ENCODE data around the gene KIAA0753. TPM values are rescaled to one million over a fixed set of nuclear protein-coding genes. Genes with fewer than 3 reads are reported as not detected.

The KIAA0753 gene
- total and polyA plus RNA-seq, 2 of the 13 experiments (the other 11 are each of a cell fraction or from before 2014, with no cell fraction given) = 5.2 to 9.1 TPM

- TF ChIP-seq ARNT2 (CRISPR knock-in tag; IDR thresholded peaks at IDR 0.05; ENCODE audit: low read depth) = peak; percentile 100
- peak; percentile 72; the same call in 1 of the 2 replicates for TF ChIP-seq JDP2 (CRISPR knock-in tag; IDR thresholded peaks at IDR 0.05; ENCODE audit: borderline replicate concordance)
- no peak for TF ChIP-seq PAX8 (CRISPR knock-in tag; IDR thresholded peaks at IDR 0.05; ENCODE audit: borderline replicate concordance)
- TF ChIP-seq PRDM10 (CRISPR knock-in tag; IDR thresholded peaks at IDR 0.05; ENCODE audit: low read depth) = no peak; the same call in 1 of the 2 replicates
- TF ChIP-seq, protein P1, sequence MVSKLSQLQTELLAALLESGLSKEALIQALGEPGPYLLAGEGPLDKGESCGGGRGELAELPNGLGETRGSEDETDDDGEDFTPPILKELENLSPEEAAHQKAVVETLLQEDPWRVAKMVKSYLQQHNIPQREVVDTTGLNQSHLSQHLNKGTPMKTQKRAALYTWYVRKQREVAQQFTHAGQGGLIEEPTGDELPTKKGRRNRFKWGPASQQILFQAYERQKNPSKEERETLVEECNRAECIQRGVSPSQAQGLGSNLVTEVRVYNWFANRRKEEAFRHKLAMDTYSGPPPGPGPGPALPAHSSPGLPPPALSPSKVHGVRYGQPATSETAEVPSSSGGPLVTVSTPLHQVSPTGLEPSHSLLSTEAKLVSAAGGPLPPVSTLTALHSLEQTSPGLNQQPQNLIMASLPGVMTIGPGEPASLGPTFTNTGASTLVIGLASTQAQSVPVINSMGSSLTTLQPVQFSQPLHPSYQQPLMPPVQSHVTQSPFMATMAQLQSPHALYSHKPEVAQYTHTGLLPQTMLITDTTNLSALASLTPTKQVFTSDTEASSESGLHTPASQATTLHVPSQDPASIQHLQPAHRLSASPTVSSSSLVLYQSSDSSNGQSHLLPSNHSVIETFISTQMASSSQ (IDR thresholded peaks at IDR 0.05; ENCODE audit: low read depth) = no peak
- TF ChIP-seq, protein P1 (CRISPR knock-in tag; IDR thresholded peaks at IDR 0.05; ENCODE audit: borderline replicate concordance) = peak; percentile 81
- TF ChIP-seq, protein P2, sequence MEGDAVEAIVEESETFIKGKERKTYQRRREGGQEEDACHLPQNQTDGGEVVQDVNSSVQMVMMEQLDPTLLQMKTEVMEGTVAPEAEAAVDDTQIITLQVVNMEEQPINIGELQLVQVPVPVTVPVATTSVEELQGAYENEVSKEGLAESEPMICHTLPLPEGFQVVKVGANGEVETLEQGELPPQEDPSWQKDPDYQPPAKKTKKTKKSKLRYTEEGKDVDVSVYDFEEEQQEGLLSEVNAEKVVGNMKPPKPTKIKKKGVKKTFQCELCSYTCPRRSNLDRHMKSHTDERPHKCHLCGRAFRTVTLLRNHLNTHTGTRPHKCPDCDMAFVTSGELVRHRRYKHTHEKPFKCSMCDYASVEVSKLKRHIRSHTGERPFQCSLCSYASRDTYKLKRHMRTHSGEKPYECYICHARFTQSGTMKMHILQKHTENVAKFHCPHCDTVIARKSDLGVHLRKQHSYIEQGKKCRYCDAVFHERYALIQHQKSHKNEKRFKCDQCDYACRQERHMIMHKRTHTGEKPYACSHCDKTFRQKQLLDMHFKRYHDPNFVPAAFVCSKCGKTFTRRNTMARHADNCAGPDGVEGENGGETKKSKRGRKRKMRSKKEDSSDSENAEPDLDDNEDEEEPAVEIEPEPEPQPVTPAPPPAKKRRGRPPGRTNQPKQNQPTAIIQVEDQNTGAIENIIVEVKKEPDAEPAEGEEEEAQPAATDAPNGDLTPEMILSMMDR (CRISPR knock-in tag; IDR thresholded peaks at IDR 0.05) = no peak
- peak; percentile 93 for TF ChIP-seq MEIS1 (CRISPR knock-in tag; IDR thresholded peaks at IDR 0.05; ENCODE audit: borderline replicate concordance)
- peak; percentile 90; the same call in 1 of the 2 replicates for TF ChIP-seq ZBTB8A (CRISPR knock-in tag; IDR thresholded peaks at IDR 0.05; ENCODE audit: borderline replicate concordance, low read depth)
- no peak for TF ChIP-seq MLLT10 (CRISPR knock-in tag; IDR thresholded peaks at IDR 0.05)
- peak; percentile 95; the same call in 1 of the 2 replicates for TF ChIP-seq ZNF703 (CRISPR knock-in tag; IDR thresholded peaks at IDR 0.05; ENCODE audit: borderline replicate concordance)
- TF ChIP-seq HMGA1 (CRISPR knock-in tag; conservative IDR thresholded peaks at IDR 0.05) = no peak
- TF ChIP-seq RAD51 (IDR thresholded peaks at IDR 0.05; ENCODE audit: borderline replicate concordance) = no peak
- TF ChIP-seq TCF7 (IDR thresholded peaks at IDR 0.05; ENCODE audit: low read depth) = no peak
- TF ChIP-seq, protein P3, sequence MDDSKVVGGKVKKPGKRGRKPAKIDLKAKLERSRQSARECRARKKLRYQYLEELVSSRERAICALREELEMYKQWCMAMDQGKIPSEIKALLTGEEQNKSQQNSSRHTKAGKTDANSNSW (CRISPR knock-in tag; IDR thresholded peaks at IDR 0.05; ENCODE audit: borderline replicate concordance) = peak; percentile 99
- TF ChIP-seq ZFX (CRISPR knock-in tag; IDR thresholded peaks at IDR 0.05; ENCODE audit: low read depth) = peak; percentile 93
- TF ChIP-seq MBD4 (IDR thresholded peaks at IDR 0.05; ENCODE audit: borderline replicate concordance, low read length) = no peak
- TF ChIP-seq ZNF383 (CRISPR knock-in tag; IDR thresholded peaks at IDR 0.05; ENCODE audit: borderline replicate concordance) = no peak; the same call in 1 of the 2 replicates
- TF ChIP-seq CREB3 (CRISPR knock-in tag; IDR thresholded peaks at IDR 0.05) = peak; percentile 94
These were observed 11.5 kb upstream of the KIAA0753 start (continued) for GRCh38 chr17:6651919-6652452.
